ENCODE data around the gene TM9SF4. TPM values are rescaled to one million over a fixed set of nuclear protein-coding genes. Genes with fewer than 3 reads are reported as not detected.
A peak's percentile ranks its signal among the peaks of the same experiment; 100 is the strongest.

TM9SF4 gene
- total RNA-seq, 2 experiments from 2014 or later, result 22.4 to 24.5 TPM

GRCh38 chr20:32208499-32209154, 99.1 kb downstream of the TM9SF4 start:
- peak overlapping the region in 1 of 2 donors; percentile 43 for H3K27ac ChIP-seq (ENCODE audit: low read depth in 1 of 2, low read length in 2 of 2)
- peak overlapping the region; percentile 92 for H3K4me3 Mint-ChIP-seq
- no peak for TF ChIP-seq CTCF (IDR thresholded peaks at IDR 0.05)
- H3K9me3 ChIP-seq (ENCODE audit: control insufficient read depth in 1 of 2, insufficient read depth in 1 of 2, low read length in 2 of 2), result no peaks in the 10 kb centered on the region
- intact Hi-C loops (cut with DNase I, micrococcal nuclease), result loop anchor here in 1 of 2 experiments (2.0 to 10.0 kb wide), 3 partner anchors 148 to 616 kb away; partner anchors contain the start of gene PDRG1
- peaks cover 58% of the 10 kb centered on the region for H3K4me1 ChIP-seq (ENCODE audit: insufficient read depth, low read length)
- peaks cover 48% of the 10 kb centered on the region for H3K36me3 Mint-ChIP-seq (ENCODE audit: low read depth)
- POLR2A ChIA-PET, result no interaction called here
- H3K27ac Mint-ChIP-seq, result peak overlapping the region; percentile 84
- H3K9me3 Mint-ChIP-seq, result no peaks in the 10 kb centered on the region
- H3K27me3 ChIP-seq (ENCODE audit: control insufficient read depth in 1 of 2, insufficient read depth in 2 of 2, low read length in 2 of 2), result no peaks in the 10 kb centered on the region
- no peak for ATAC-seq (ENCODE audit: poor library complexity)
- peaks cover 72% of the 10 kb centered on the region for H3K4me1 Mint-ChIP-seq (ENCODE audit: low read depth)
- CTCF ChIA-PET, result interaction anchor here (0.6 to 1.8 kb wide), 2 partner anchors 12 to 147 kb away, joined by 3 to 4 read pairs; no protein-coding TSS in a partner anchor
- peak overlapping the region; percentile 94 for H3K4me3 ChIP-seq (ENCODE audit: low read length)
- H3K36me3 ChIP-seq (ENCODE audit: insufficient read depth, low read length), result peaks cover 26% of the 10 kb centered on the region
- no peaks in the 10 kb centered on the region for H3K27me3 Mint-ChIP-seq
- DNase-seq, result no peak

DNA sequence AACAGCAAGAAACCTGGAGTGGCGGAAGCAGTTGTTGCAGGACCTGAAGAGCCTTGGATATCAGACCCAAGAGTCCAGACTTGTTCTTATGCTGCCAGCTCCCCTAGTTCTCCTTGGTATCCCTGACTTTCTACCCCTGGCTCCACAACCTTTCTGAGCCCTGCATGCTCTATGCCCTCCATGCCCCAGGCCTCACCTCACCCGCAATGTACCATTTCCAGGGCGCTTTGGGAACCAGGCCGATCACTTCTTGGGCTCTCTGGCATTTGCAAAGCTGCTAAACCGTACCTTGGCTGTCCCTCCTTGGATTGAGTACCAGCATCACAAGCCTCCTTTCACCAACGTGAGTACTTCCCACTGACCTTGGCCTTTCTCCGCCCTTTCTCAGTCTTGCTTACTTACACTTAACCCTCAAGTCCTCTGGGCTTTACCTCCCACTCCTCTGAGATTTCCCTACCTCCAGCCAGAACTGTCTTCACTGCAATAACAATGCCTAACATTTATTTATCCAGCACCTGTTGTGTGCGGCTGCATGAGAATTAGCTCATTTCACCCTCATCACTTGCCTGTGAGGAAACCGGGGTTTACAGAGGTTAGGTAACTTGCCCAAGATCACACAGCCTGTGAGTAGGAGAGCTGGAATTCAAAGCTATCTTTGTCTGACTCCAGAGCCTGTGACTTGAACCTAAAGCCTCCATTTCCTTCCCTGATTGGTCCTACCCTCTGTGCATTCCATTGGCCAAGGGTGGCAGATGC, 100.5 kb downstream of the TM9SF4 start:
- Mint-ChIP-seq H3K27ac (peak overlapping the region; percentile 84), H3K27me3 (no peaks in the 10 kb centered on the region), H3K4me1 (ENCODE audit: low read depth) (peaks cover 58% of the 10 kb centered on the region), H3K36me3 (ENCODE audit: low read depth) (peaks cover 46% of the 10 kb centered on the region), H3K9me3 (no peaks in the 10 kb centered on the region), H3K4me3 (peak overlapping the region; percentile 92)
- Histone ChIP-seq H3K27me3 (ENCODE audit: control insufficient read depth in 1 of 2, insufficient read depth in 2 of 2, low read length in 2 of 2) (no peaks in the 10 kb centered on the region), H3K4me3 (ENCODE audit: low read length) (no peak overlapping the region), H3K9me3 (ENCODE audit: control insufficient read depth in 1 of 2, insufficient read depth in 1 of 2, low read length in 2 of 2) (no peaks in the 10 kb centered on the region), H3K4me1 (ENCODE audit: insufficient read depth, low read length) (peaks cover 45% of the 10 kb centered on the region), H3K27ac (ENCODE audit: low read depth in 1 of 2, low read length in 2 of 2) (no peak overlapping the region), H3K36me3 (ENCODE audit: insufficient read depth, low read length) (peaks cover 30% of the 10 kb centered on the region)
- no peak for TF ChIP-seq CTCF (IDR thresholded peaks at IDR 0.05)
- DNase-seq (no peak), ATAC-seq (ENCODE audit: poor library complexity) (no peak)
- ChIA-PET CTCF (interaction anchor here (1.8 kb wide), 1 partner anchor 146 kb away, joined by 3 read pairs; no protein-coding TSS in a partner anchor), POLR2A (no interaction called here)
- intact Hi-C loops (cut with DNase I, micrococcal nuclease), result loop anchor here in 1 of 2 experiments (2.0 to 10.0 kb wide), 3 partner anchors 147 to 615 kb away; partner anchors contain the start of gene PDRG1

DNA sequence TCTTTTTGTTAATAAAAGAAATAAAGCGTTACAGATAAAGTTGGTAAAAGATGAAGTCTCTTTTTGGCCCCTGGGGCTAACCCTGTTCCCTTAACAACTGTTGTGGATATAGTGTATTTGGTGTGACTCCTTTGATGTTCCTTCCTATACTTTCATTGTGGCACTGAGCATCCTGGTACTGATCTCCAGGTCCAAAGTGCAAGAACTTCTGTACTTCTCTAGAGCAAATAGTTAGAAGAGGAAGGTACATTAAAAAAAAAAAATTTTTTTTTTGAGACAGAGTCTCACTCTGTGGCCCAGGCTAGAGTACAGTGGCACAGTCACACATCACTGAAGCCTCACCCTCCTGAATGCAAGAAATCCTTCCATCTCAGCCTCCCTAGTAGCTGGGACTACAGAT, 104.4 kb downstream of the TM9SF4 start:
- peaks cover 63% of the 10 kb centered on the region for H3K36me3 ChIP-seq (ENCODE audit: insufficient read depth, low read length)
- ChIA-PET CTCF (no interaction called here), POLR2A (no interaction called here)
- peaks cover 70% of the 10 kb centered on the region for H3K36me3 Mint-ChIP-seq (ENCODE audit: low read depth)
- H3K4me1 Mint-ChIP-seq (ENCODE audit: low read depth), result peaks cover 27% of the 10 kb centered on the region
- peaks cover 12% of the 10 kb centered on the region for H3K4me1 ChIP-seq (ENCODE audit: insufficient read depth, low read length)
- no peak for DNase-seq
- no peaks in the 10 kb centered on the region for H3K9me3 Mint-ChIP-seq
- no peak overlapping the region for H3K4me3 ChIP-seq (ENCODE audit: low read length)
- ATAC-seq (ENCODE audit: poor library complexity), result no peak
- H3K27ac Mint-ChIP-seq, result no peak overlapping the region
- H3K9me3 ChIP-seq (ENCODE audit: control insufficient read depth in 1 of 2, insufficient read depth in 1 of 2, low read length in 2 of 2), result no peaks in the 10 kb centered on the region
- H3K27ac ChIP-seq (ENCODE audit: low read depth in 1 of 2, low read length in 2 of 2), result no peak overlapping the region
- H3K27me3 Mint-ChIP-seq, result no peaks in the 10 kb centered on the region
- intact Hi-C loops (cut with DNase I, micrococcal nuclease), result no loop called here
- TF ChIP-seq CTCF (IDR thresholded peaks at IDR 0.05), result no peak
- H3K4me3 Mint-ChIP-seq, result no peak overlapping the region
- no peaks in the 10 kb centered on the region for H3K27me3 ChIP-seq (ENCODE audit: control insufficient read depth in 1 of 2, insufficient read depth in 2 of 2, low read length in 2 of 2)

Measured in CD4-positive, alpha-beta T cell (primary cell).